ENCODE measurements around the gene SEC23B. TPM values are rescaled to one million over a fixed set of nuclear protein-coding genes. Genes with fewer than 3 reads are reported as not detected.

The SEC23B gene
- total and polyA plus RNA-seq, 2 of the 13 experiments (the other 11 are each of a cell fraction or from before 2014, with no cell fraction given) = 114 to 120 TPM

- TF ChIP-seq FOXP1 (IDR thresholded peaks at IDR 0.05) (no peak), FOXP1 (CRISPR knock-in tag; IDR thresholded peaks at IDR 0.05) (no peak), MAFF (IDR thresholded peaks at IDR 0.05; ENCODE audit: low read depth, low read length) (peak; percentile 22; the same call in 1 of the 2 replicates), GLMP (CRISPR knock-in tag; IDR thresholded peaks at IDR 0.05; ENCODE audit: borderline replicate concordance) (no peak), ZNF550 (CRISPR knock-in tag; IDR thresholded peaks at IDR 0.05; ENCODE audit: borderline replicate concordance) (no peak), KAT8 (CRISPR knock-in tag; IDR thresholded peaks at IDR 0.05) (peak; percentile 99), SETDB1 (CRISPR knock-in tag; IDR thresholded peaks at IDR 0.05; ENCODE audit: borderline replicate concordance) (no peak), KLF16 (CRISPR knock-in tag; IDR thresholded peaks at IDR 0.05) (peak in 1 of 2 experiments; percentile 94; a peak in 2 of 4 replicates), GMEB1 (CRISPR knock-in tag; IDR thresholded peaks at IDR 0.05; ENCODE audit: borderline replicate concordance) (peak; percentile 95), ZNF407 (CRISPR knock-in tag; IDR thresholded peaks at IDR 0.05; ENCODE audit: not compliant biosample characterization) (peak; percentile 77), ZBTB49 (CRISPR knock-in tag; IDR thresholded peaks at IDR 0.05; ENCODE audit: borderline replicate concordance) (0 out of 2 replicates have a peak, but pooled peaks have one; percentile 36), ARNT (IDR thresholded peaks at IDR 0.05) (no peak), SMARCC2 (IDR thresholded peaks at IDR 0.05) (no peak)
Observed at GRCh38 chr20:18507218-18508191, at the start of gene SEC23B (continued).
